Activated CD8-positive, alpha-beta memory T cell treated with anti-CD3 and anti-CD28 coated beads, Interleukin-2, amount 50 U/mL, for 1 hour (primary cell): ENCODE results near the gene AGO1.
A peak's percentile ranks its signal among the peaks of the same experiment; 100 is the strongest.
"Not testable (repeated sequence)": the region's sequence is repeated elsewhere in the genome, so short reads cannot be mapped to it uniquely, and the experiment has no call there.

ENCODE experiments used
- DNase-seq: peaks from one replicate; pipeline ENCODE4 v3.0.0-alpha.2; 2020; ENCODE audit errors: extremely low read depth

AGO1 gene

DNA sequence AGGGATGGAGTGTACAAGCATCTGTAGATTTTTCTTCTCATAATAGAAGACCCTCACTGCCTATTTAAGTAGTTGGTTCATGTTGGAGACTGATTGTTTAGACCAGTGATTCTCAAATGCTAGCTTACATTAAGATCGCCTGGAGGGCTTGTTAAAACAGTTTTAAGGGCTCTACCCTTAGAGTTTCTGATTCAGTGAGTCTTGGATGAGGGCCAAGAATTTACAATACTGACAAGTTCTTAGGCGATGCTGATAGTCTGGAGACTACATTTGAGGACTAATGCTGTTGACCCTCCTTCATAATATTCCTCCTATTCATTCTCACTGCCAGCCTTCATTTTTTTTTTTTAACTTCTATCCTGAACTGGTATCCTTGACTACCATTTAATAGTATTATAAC lies 32.7 kb downstream of the AGO1 start:
- no peak for DNase-seq

DNA sequence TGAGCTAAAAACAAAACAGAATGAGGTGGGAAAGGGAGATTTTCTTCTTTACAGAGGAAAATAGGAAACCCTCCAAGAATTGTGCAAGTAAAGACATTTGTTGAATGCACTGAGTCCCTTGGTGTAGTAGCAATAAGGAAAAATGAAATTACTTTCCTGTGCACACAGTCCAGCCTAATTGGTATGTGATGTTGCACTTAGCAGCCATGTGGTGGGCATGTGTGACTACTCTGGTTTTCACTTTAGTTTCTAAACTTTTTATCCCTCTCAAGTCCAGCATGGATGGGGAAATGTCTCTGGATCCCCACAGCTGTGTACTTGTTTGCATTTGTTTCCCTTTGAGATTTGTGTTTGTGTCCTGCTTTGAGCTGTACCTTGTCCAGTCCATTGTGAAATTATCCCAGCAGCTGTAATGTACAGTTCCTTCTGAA lies 40.8 kb downstream of the AGO1 start:
- no peak for DNase-seq

DNA sequence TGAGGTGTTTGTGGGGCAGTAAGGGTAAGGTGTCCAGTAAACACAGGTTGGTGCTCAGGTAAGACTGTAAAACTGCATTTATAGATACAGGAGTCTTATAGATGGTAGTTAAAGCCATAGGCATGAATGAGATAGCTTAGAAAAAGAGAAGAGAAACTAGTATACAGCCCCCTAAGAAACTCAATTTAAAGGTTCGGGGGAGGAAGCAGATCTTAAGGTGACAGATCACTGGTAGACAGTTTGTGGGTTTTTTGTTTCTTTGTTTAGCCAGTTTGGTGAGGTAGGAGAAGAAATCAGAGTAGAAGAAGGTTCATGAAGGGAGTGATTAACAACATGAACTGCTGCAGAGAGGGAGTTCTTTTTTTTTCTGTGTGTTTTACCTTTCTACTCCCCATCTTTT lies 41.8 kb downstream of the AGO1 start:
- DNase-seq = no peak

DNA sequence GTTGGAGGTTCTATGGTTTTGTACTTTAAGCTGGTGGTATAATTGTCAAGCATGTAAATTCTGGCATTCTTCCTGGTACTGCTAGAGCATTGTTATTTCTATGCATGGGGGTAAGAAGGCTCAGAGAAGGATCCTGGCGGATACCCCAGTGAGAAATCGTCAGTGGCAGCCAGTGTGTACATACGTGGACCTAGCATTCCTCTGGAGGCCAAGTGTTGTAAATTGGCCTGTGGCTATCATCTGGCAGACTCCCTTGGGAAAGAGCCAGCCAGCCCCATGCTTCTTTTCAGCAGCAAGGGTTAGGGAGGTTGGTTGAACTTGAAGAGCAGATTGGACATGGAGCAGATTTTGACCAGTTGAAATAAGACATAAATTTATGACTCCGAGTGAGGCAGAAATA lies 42.7 kb downstream of the AGO1 start:
- no peak for DNase-seq

DNA sequence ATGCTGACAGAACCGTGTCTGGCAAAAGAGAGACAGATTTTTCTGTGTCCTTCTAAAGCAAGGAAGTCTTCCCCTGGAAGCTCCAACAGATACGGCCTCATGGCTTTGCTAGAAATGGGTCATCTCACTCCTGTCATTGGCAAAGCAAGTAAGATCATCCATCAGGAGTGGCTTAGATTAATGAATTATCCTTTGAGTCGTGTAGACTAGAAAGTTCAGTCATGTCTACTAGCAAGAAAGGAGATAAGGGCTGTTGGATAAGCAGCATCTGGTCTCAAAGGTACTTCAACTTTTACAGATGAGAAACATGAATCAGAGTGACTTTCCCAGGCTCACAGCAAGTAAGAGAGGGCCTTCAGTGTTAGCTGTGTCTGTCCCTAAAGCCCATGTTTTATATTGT lies 44.5 kb downstream of the AGO1 start:
- DNase-seq = no peak

DNA sequence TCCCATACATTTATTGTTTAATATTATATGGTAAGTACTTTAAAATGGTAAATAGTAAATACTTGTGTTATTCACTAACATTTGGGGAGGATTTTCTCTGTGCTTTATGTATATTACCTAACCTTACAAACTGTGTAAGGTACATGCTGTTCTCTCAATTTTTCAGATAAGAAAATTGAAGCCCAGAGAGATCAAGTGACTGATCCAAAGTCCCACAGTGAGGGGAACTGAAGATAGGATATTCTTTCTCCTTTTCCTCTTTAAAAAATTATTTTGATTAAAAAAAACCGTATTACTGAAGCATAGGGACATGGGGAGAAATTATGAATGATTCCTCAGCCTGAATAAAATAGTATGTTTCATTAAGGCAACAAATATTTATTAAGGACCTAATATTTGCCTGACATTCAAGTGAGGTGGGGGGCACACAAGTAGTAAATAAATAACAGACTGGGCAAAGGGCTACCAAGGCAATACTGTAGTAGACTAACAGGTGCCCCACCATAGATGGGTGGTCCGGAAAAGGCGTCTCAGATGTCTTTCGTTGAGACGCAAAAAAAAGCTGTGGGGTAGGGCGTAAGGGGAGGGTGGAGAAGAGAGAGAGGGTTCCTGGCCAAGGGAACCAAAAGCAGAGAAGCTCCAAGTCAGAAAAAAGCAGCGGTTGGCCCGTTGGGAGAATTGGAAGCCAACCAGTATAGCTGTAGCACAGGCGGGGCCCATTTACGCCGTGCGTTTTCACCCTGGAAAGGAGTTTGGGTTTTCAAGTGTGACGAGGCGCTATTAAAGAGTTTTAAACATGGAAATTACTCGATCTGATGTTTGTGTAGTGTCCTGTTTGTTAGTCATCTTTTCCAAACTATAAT lies 47.0 kb downstream of the AGO1 start:
- DNase-seq = no peak

DNA sequence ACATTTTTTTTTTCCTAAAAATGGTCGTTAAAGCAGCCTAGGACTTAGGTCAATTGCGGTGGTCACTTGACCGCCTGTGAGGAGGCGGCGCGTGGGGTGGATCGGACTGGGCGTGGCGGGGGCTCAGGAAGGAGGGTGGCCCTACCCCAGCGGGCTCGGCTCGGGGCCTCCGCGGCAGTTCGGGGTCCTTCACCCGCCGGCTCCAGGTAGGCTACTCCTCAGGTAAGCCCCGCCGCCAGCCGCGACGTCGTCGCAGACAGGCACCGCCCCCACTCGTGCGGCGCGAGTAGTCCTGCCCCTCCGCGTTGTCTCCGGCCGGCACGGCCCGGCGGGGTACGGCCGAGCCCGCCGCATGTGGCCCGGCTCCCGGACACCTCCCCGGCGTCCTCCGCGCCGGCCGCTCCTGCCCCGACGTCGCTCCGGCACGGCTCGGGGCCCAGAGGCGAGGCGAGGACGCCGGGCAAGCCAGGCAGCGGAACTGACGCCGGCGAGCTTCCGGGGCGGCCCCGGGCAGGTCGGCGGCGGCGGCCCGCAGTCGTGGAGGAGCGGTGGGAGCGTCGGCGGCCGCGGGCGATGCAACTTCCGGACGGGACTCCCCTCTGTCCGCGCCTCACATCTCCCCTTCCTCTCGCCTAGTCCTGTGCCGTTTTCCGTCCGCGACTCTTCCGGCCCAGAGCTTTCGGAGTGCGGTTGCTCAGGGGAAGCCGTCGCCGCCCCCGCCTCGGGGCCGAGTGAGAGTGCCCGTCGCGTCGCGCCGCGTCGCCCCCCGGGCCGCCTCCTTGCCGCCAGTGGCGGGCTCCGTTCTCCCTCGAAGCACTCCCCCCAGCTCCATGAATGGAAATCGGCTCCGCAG lies 47.8 kb downstream of the AGO1 start, which contains the start of gene AGO3:
TSS of gene AGO3 (plus strand) at position 513 of the 853 bp plus-strand sequence. CDS start at position 835, 322 bp downstream.
- peak; percentile 67 for DNase-seq

DNA sequence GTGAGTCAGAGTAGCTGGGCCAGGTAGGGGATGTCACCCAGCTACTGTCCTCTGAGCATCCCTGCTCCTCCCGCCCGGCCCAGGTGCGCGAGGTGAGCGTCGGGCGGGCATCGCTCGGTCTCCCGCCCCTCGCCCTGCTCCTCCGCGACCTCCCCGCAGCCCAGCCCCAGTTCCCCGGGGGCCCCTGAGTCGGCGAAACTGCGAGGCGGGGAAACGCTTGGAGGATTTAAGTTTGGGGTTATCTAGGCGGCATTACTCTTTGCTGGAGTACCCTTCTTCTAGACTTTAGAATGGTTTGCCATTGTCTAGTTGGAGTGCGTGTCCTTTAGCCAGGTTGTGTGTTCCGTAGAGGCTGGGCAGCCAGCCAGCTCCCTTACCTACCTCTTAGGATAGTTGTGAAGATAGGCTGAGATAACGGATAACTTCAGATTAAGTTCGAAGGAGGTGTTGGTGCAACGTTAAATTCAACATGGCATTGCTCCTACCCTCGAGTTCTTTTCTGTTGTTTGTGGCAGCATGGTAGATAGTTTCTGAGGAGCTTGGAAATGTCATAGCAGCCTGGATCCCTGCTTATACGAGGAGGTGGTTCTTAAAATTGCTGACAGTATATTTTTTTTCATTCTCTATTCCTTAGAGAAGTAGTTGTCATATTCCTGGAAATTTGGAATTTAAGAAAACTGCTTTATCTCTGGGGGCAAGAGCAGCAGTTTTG lies 48.6 kb downstream of the AGO1 start:
- no peak for DNase-seq

DNA sequence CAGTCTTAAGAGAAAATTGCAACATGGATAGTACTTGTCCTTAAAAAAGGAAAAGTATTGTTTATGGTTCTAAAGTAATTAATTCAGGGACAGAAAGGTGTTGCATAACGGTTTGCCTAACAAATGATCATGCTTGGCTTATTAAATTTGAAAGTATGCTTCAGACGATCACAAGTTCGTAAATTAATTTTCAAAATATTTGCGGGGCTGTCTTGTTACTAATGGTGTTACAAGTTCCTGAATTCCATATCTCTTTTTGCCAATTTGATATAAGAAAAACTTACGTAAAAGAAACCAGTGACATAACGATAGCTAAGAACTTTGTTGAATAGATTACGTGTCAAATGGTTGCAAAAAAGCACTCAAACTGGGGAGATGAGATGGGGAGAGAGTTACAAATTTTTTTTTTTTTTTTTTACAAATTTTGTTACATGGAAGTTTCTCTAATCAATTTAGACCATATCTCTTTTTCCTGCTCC lies 49.2 kb downstream of the AGO1 start:
- no peak for DNase-seq

DNA sequence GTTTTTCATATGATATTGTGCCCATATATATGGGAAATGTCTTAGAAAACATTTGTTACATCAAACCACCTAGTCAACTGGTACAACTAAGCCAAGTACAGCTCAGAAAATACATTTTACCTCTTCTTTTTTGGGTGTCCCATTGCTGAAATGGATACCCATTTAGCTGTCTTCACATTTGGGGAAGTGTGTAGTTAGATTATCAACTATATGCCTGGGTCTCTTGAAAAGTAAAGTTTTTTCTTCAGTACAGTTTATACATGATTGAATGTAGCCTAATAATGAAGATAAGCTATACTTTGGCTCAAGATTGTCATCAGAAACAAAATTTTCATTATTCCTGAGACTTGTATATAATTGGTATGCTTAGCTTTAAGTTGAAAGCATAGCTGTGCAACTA lies 49.9 kb downstream of the AGO1 start:
- no peak for DNase-seq

DNA sequence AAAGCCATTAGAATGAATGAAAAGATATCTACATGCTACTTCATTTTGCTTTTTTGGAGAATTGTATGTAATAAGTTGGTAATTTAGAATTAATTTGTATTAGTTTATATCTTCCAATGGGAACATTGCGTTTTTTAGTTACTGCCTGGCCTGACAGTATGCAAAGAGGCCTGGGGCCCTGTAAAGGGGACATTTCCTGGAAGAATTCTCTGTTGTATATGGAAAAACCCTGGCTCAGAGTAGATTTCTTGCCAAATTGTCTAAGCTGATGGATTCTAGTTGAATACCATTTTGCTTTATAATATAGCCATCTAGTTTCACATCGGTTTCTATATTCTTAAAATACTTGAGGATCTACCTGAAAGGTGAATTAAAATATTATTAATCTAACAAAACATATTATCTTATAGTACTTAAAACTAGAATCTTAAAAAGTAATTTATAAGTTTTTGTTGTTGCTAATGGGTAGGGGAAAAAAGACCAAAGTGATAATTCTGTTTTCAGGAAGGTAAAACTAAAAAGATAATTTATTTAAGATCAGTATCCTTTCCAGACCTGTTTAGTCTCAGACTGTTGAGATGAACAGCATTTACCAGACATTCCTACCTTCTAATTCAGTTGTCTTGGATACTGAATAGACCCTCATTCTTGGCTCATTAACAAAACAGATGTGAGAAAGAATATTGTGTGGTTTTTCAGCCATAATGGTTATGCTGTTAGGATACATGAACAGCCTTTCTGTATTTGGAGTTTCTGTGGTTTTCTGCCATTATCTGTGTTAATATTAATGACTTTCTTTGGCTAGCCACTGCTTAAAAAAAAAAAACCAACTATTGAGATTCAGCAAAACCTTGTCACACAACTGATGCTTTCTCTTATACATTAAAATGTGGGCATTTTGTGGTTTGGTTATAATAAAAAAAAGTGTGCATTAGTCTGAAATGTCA lies 52.7 kb downstream of the AGO1 start:
- no peak for DNase-seq

DNA sequence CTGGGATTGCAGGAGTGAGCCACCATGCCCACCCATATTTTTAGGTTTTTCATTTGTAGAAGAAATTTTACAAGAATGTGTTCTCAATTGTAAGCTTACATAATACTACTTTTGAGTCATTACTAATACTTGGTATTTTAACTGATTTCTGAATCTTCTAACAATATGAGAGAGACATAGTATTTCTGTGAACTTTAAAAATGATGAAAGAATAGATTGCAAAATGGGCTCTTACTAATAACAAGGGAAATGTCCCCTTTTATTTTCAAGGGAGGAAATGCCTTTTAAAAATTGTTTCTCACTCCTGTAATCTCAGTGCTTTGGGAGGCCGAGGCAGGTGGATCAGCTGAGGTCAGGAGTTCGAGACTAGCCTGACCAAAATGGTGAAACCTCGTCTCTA lies 53.8 kb downstream of the AGO1 start:
- DNase-seq = no peak

DNA sequence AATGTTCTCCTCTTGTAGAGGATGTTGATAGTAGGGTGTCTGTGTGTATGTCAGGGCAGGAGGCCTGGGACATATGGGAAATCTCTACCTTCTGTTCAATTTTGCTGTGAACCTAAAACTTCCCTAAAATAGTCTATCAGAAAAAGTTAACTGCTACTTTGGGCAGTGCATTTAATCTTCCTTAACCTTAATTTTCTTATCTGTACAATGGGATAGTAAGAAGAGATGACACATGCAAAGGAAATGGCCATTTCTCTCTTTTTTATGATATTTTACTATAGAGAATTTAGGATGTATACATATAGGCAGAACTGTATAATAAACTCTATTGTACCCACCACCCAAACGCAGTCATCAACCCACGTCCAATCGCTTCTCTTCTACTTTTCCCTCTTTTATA lies 56.5 kb downstream of the AGO1 start:
- DNase-seq = no peak

DNA sequence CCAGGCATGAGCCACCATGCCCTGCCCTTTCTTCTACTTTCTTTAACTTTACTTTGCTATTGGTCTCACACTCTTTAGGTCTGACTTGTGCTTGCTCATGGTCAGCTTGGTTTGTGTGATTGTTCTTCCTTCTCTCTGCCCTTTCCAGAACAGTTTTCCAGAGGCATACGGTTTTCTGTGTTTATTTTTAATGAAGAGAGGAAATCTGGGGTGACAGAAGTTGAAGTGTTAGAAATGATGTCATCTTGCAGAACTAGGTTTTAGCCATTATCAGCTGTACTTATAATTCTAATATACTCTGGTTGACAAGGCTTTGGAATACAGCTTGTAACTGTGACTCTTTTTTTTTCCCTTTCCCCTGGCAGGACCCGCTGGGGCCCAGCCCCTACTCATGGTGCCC lies 62.3 kb downstream of the AGO1 start:
- no peak for DNase-seq

DNA sequence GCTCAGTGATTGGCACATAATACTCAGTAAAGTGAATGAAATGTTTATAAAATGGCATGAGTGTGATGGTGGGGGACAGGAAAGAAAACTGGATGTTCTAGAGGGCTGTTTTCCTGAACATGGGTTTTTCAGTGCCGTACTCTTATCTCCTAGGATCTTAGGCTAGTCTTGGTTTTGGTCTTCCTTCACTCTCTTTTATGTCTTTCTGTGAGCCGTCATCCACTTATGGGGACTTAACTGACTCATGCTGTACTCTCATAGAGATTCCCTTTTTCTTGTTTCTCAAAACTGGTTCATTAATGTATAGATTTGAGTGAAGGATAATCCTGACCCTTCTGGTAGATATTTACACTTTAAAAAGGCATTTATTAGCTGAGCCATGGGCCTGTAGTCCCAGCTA lies 64.5 kb downstream of the AGO1 start:
- no peak for DNase-seq

DNA sequence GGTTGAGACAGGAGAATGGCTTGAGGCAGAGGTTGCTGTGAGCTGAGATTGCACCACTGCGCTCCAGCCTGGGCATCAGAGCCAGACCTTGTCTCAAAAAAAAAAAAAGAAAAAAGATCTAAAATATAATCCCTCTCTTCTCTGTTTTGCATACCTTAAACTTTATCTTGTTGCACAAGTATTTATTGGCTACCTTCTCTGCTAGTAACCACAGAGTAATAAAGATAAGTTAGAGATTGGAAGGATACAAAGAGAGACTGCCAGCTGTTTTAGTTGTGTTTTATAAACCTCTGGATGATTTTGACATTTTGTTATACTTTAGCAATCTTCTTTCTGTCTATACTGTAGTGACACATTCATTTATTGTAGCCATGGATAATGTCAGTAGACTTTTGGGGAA lies 75.5 kb downstream of the AGO1 start:
- no peak for DNase-seq

DNA sequence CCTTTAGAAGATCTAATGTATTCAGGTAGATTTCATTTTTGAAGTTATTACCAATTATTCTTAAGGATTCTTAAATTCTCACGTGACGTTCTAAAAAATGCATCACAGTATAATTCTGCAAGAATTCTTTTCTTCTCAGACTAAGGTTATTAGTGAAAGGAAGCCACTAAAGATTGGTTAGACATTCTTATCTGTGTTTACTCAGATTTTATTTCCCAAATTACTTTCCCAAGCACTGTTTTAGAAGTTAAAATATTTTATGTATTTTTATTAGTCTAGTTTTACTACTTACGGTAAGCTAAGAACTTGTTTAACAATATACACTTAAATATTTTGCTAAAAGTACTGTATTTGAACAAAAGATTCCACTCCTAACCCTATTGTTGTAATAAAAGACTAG lies 76.3 kb downstream of the AGO1 start:
- DNase-seq = no peak

DNA sequence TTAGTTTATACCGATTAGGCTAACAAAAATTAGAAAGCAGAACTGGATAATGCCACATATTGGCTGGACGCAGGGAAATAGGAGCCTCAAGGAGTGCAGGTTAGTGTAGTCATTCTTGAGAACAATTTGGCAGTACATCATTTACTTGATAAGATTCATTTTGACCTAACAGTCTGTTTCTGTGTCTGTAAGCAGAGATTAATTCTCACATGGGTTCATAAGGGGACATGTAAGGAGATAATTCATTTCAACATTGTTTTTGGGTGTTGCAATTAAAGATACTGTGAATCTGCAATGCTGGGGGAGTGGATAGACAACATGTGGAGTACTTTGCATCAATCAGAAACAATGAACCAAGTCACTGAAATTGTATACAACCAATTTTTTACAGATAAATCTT lies 79.9 kb downstream of the AGO1 start:
- no peak for DNase-seq

DNA sequence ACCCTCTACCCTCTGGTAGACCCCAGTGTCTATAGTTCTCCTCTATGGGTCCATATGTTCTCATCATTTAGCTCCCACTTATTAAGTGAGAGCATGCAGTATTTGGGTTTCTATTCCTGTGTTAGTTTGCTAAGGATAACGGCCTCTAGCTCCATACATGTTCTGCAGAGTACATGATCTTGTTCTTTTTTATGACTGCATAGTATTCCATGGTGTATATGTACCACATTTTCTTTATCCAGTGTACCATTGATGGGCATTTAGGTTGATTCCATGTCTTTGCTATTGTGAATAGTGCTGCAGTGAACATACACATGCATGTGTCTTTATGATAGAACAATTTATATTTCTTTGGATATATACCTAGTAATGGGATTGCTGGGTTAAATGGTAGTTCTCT lies 81.3 kb downstream of the AGO1 start:
- not testable (repeated sequence) for DNase-seq

DNA sequence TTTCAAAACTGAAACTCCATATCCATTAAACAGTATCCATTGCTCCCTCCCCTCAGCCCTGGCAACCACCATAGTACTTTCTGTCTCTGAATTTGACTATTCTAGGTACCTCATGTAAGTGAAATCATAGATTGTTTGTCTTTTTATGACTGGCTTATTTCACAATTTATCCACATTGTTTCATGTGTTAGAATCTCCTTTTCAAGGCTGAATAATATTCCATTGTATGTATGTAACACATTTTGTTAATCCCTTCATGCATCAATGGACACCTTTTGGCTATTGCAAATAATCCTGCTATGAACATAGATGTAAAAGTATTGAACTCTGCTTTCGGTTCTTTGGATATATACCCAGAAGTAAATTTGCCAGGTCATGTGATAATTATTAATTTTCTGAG lies 85.4 kb downstream of the AGO1 start:
- no peak for DNase-seq

DNA sequence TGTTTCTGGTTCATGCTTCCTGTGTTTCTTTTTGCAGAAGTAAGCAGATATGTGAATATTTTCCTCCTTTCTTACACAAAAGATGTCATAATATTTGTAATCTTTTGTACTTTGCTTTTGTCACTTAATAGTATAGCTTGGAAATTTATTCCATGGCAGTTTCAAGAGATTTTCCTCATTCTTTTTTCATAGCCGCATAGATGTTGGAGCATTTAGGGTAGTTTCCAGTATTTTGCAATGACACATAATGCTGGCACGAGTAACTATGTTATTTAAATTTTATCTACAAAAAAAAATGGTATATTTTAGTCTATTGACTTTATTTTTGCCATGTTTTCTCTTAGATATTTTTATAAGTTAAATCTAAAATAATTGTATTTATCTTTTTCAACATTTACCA lies 88.6 kb downstream of the AGO1 start:
- no peak for DNase-seq
